PFSK-1 (cell line): ENCODE results near the gene KCNQ1.

Experiments
- FOXP2 ChIP-seq: optimal IDR thresholded peaks from 2 replicates; pipeline ENCODE3; 2011; ENCODE audit warnings: borderline replicate concordance, control low read depth, inconsistent platforms; ENCODE audit not compliant: insufficient read depth; ENCODE audit errors: extremely low read length, extremely low read depth
- POLR2AphosphoS5 ChIP-seq: IDR thresholded peaks from 2 replicates; pipeline ENCODE4 v1.6.1; 2012; ENCODE audit warnings: low read depth, mild to moderate bottlenecking, control low read depth, low read length, moderate library complexity
- SIN3A ChIP-seq: IDR thresholded peaks from 2 replicates; pipeline ENCODE4 v1.6.1; 2012; ENCODE audit warnings: mild to moderate bottlenecking, low read length, moderate library complexity, borderline replicate concordance; ENCODE audit not compliant: insufficient read depth
- TAF1 ChIP-seq: IDR thresholded peaks from 2 replicates; pipeline ENCODE4 v1.6.1; 2012; ENCODE audit warnings: low read length, control low read depth, borderline replicate concordance; ENCODE audit not compliant: insufficient read depth
- TF ChIP-seq, protein P1 (sequence below), 2 experiments: IDR thresholded peaks; 2 replicates each; pipeline versions ENCODE4 v1.6.1 to v1.8.0; 2011 to 2012; ENCODE audit warnings: low read depth in 2 of 2, low read length in 2 of 2, control low read depth in 1 of 2, inconsistent platforms in 1 of 2, mild to moderate bottlenecking in 1 of 2, moderate library complexity in 1 of 2; ENCODE audit not compliant: insufficient read depth in 1 of 2

The KCNQ1 gene

DNA sequence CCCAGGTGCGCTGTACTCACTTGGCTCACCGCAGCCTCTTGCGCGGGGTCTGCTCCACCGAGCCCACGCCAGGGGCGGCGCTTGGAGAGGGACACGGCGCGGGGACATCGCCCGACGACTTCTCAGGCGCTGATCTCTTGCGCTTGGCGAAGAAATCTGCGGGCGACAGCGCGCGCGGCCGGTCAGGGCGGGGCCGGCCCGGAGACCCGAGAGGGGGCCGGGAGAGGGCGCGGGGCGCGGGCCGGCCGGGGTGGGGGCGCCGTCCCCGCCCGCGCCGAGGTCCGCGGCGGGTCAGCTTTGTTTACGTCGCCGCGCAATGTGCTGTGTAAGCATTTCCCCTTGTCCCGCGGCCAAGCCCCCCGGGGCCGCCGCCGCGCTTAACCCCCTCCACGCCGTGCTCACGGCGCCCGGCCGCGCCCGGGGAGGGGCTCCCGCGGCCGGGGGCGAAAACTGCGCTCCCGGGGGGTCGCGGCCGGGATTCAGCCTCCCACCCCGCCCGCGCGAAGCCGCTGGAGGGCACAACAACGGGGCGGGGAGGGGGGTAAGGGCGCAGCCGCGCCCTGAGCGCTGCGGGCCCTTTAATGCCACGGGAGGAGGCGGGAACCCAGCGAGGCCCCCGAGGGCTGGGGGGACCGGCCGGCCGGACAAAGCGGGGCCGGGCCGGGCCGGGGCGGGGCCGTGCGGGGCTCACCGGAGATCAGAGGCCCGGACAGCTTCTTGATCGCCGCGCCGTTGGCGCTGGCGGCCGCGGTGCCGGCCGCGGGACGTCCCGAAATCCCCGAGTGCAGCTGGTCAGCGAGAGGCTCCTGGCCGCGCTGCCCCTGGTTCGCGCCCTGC lies 439.4 kb downstream of the KCNQ1 start:
- TF ChIP-seq TAF1 (no peak), POLR2AphosphoS5 (no peak), FOXP2 (no peak), SIN3A (no peak)
- TF ChIP-seq, protein P1, sequence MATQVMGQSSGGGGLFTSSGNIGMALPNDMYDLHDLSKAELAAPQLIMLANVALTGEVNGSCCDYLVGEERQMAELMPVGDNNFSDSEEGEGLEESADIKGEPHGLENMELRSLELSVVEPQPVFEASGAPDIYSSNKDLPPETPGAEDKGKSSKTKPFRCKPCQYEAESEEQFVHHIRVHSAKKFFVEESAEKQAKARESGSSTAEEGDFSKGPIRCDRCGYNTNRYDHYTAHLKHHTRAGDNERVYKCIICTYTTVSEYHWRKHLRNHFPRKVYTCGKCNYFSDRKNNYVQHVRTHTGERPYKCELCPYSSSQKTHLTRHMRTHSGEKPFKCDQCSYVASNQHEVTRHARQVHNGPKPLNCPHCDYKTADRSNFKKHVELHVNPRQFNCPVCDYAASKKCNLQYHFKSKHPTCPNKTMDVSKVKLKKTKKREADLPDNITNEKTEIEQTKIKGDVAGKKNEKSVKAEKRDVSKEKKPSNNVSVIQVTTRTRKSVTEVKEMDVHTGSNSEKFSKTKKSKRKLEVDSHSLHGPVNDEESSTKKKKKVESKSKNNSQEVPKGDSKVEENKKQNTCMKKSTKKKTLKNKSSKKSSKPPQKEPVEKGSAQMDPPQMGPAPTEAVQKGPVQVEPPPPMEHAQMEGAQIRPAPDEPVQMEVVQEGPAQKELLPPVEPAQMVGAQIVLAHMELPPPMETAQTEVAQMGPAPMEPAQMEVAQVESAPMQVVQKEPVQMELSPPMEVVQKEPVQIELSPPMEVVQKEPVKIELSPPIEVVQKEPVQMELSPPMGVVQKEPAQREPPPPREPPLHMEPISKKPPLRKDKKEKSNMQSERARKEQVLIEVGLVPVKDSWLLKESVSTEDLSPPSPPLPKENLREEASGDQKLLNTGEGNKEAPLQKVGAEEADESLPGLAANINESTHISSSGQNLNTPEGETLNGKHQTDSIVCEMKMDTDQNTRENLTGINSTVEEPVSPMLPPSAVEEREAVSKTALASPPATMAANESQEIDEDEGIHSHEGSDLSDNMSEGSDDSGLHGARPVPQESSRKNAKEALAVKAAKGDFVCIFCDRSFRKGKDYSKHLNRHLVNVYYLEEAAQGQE (IDR thresholded peaks at IDR 0.05; ENCODE audit: insufficient read depth in 1 of 2, low read depth in 2 of 2, low read length in 2 of 2), result no peak

DNA sequence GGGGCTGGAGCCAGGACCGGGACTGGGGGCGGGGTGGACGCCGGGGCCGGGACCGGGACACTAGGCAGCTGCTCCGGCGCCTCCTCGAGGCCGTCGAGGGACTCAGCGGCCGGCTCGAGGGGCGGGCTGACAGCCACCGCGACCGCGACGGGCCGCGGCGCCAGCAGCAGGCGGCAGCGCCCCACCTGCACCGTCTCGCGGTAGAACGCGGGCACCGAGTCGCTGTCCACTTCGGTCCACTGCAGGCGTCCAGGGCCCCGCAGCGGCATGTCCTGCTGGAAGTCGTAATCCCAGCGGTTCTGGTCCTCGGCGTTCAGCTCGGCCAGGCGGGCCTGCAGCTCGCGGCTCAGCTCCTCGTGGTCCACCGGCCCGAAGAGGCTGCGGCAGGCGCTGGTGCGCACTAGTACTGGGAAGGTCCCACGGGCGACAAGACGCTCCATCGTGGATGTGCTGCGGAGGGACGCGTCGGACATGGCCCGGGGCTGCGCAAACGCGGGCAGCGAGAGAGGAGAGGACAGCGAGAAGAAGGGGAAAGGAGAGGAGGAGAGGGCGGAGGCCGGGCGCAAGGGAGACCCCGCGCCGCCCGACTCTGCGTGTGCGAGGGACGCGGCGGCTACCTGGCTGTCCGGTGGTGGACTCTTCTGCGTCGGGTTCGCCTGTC lies 440.3 kb downstream of the KCNQ1 start:
- no peak for TF ChIP-seq FOXP2
- TF ChIP-seq, protein P1 (IDR thresholded peaks at IDR 0.05; ENCODE audit: insufficient read depth in 1 of 2, low read depth in 2 of 2, low read length in 2 of 2), result peak in 1 of 2 experiments; percentile 54; a peak in 1 of 4 replicates

GRCh38 chr11:2885678-2886081 lies 440.9 kb downstream of the KCNQ1 start, which contains the start of gene CDKN1C:
Gene CDKN1C (minus strand): TSS chr11:2885775. CDS start chr11:2885456, 319 bp downstream.
- TF ChIP-seq POLR2AphosphoS5 (peak; percentile 92), TAF1 (0 out of 2 replicates have a peak, but pooled peaks have one; percentile 38), SIN3A (no peak)

DNA sequence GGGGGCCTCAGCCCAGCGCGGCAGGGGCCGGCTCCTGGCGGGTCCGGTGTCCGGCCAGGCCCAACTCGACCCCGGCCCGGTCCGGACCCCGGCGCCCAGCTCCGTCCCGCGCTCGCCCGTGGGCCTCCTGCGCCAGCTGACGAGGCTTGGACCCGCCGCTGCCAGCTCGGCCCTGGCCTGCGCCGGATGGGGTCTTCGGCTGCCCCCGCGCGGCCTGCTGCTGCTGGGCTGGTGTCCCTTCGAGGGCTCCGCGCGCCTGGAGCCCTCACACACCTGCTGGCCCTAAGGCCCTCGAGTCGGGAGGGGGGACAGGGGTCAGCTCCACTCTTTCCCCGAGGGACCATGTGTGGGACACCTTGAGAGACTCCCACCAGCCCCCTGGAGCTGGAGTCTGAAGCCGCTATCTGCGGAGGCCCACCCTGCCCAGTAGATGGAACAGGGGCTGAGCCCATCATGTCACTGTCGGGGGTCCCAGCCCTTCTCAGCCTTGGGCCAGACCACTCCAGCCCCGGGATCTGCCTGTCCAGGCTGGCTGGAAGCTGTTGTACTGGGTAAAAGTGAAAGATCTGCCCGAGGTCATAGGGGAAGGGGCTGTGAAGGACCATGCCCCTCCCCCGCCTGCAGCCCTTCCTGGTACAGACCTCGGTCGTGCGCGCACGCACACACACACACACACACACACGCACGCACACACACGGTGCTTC lies 441.5 kb downstream of the KCNQ1 start:
- TF ChIP-seq, protein P1 (IDR thresholded peaks at IDR 0.05; ENCODE audit: insufficient read depth in 1 of 2, low read depth in 2 of 2, low read length in 2 of 2), result no peak
- no peak for TF ChIP-seq FOXP2
- TF ChIP-seq POLR2AphosphoS5, result no peak

- TF ChIP-seq, protein P1 (IDR thresholded peaks at IDR 0.05; ENCODE audit: insufficient read depth in 1 of 2, low read depth in 2 of 2, low read length in 2 of 2), result no peak
- no peak for TF ChIP-seq TAF1
- TF ChIP-seq FOXP2, result no peak
- TF ChIP-seq POLR2AphosphoS5, result no peak
- no peak for TF ChIP-seq SIN3A
Observed at GRCh38 chr11:2886936-2887335, 442.1 kb downstream of the KCNQ1 start.
